ENCODE data around the gene NSA2.

GRCh38 chr5:74786851-74787250 lies 19.8 kb downstream of the NSA2 start:
- TF ChIP-seq EZH2 (IDR thresholded peaks at IDR 0.05) = no peak
- TF ChIP-seq CTCF (IDR thresholded peaks at IDR 0.05) = no peak

Data from neural progenitor cell (in vitro differentiated cells).